GM13977 (cell line): ENCODE measurements around the gene TMEM185A.
"Not testable (repeated sequence)": the region's sequence is repeated elsewhere in the genome, so short reads cannot be mapped to it uniquely, and the experiment has no call there.

Experiments
- DNase-seq: peaks from one replicate; pipeline ENCODE4 v3.0.0; 2012; ENCODE audit warnings: low spot score
- in situ Hi-C: fragments of 300-500 bp; cut with MboI; formaldehyde crosslinking; loops from one replicate; pipeline ENCODE4 v1.12.0; 2022; ENCODE audit warnings: low sequenced_read_pairs, low pct_unique_long_range_greater_than_20kb, mixed read lengths, inconsistent platforms; ENCODE audit not compliant: unreplicated experiment
- TF ChIP-seq, protein P1 (sequence below): IDR thresholded peaks from 2 replicates; pipeline ENCODE4 v1.5.1; 2012; ENCODE audit warnings: mild to moderate bottlenecking, control low read depth; ENCODE audit not compliant: insufficient read depth; ENCODE audit errors: extremely low read depth, missing control alignments

TMEM185A gene

DNA sequence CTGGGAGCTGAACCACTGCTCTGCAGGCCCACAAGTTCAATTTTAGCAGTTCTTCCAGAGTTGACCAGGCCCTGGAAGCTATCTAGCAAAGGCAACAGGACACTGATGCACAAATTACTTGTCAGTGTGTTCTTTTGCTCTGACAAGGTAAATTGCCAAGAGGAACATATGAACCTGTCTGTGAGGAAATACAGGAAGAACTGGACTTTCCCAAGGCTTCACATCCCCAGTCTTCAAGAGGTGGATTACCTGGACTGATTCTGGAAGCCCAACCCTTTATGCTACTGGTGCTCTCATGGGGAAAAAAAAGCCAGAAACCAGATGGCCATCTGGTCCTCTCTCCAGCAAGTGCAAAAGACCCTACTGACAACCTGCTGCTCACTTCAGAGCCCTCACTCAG, 1.9 kb upstream of the TMEM185A start:
- TF ChIP-seq, protein P1, sequence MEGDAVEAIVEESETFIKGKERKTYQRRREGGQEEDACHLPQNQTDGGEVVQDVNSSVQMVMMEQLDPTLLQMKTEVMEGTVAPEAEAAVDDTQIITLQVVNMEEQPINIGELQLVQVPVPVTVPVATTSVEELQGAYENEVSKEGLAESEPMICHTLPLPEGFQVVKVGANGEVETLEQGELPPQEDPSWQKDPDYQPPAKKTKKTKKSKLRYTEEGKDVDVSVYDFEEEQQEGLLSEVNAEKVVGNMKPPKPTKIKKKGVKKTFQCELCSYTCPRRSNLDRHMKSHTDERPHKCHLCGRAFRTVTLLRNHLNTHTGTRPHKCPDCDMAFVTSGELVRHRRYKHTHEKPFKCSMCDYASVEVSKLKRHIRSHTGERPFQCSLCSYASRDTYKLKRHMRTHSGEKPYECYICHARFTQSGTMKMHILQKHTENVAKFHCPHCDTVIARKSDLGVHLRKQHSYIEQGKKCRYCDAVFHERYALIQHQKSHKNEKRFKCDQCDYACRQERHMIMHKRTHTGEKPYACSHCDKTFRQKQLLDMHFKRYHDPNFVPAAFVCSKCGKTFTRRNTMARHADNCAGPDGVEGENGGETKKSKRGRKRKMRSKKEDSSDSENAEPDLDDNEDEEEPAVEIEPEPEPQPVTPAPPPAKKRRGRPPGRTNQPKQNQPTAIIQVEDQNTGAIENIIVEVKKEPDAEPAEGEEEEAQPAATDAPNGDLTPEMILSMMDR: no peak
- no peak for DNase-seq
- in situ Hi-C loops: no loop called here

DNA sequence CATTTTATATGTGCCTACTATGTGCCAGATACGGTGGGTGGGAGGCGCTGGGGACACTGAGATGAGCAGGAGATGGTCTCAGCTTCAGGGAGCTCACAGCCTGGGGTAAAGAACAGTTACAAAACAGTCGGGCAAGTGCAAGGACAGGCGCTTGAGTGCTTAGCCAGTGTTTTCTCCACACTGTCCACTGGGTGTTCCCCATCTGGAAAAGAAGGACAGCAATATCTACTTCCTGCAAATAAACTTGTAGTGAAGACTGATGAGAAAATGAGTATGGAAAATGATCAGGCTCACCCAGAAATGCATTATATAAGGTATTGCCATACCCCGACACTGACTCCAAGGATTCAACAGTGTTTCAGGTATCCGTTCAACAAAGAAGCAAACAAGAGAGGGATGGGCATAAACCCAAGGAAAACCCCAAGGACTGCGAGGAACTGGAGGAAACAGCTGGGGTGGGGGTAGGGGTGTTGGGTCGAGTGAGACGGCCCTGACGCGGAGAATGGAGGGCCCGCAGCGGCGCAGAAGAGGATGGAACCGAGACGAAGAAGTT, 835 bp downstream of the TMEM185A start:
- DNase-seq: no peak
- in situ Hi-C loops: no loop called here

DNA sequence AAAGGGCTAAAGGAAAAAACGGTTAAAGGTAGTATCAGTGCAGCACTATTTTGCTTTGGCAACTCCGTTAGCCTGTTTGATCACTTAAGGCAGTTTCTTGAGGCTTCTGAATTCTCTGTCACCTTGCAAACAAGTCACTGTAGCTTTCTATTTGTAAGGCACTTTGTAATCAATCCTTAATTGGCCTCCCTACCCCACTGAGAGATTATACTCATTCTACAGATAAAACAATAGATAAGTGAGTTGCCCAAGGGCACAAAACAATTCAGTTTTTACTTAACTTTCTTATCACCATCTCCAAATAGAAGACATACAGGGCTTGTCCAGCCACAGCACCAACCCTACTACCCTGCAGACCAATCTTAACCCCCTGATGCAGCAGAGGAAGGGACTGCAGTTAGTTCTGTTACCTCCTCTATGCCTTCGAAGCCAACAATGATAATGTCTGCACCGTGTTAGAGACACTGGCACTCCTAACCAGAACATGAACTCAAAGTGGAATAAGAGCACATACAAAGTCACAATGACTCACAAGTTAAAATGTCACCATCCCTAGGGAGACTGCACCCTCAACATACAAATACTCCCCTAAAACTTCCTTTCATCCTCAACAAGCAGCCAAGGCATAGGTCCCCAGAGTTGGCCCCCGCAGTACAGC, 1.7 kb downstream of the TMEM185A start:
- in situ Hi-C loops: no loop called here
- no peak for DNase-seq
- TF ChIP-seq, protein P1: no peak

More for the DNA sequence above, 835 bp downstream of the TMEM185A start:
- TF ChIP-seq, protein P1: no peak

DNA sequence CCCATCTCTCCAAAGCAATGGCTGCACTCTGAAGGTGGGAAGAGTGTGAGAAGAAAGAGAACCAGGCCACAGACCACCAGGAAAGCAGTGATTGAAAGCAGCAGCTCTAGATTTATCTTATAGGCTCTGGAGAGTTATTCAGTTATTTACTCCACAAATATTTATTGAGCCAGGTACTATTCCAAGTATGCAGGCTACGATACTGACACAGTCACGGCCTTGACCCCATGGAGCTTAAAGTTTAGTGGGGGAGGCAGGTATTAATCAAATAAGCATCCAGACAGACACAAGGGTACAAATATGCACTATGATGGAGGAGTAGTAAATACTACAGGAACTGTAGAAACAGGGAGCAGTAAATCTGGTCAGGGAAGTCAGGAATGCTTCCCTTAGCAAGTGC, 2.8 kb downstream of the TMEM185A start:
- in situ Hi-C loops: no loop called here

DNA sequence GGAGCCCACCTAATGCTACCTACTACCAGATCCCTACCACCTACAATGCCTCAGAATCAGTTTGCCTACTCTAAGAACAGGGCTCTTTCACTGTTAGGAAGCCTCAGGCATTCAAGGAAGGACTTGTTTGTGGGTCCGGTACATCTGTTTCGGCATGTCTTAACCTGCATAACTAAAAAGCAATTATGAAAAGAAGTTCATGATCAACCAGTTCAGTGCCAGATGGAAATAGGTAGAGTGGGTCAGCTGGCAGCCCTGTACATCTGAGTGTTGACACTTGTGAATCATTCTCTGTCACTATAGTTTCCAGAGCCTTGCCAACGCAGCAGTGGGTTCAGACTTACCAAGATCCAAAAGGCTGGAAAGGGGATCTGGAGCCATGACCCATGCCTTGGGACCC, 3.3 kb downstream of the TMEM185A start:
- DNase-seq: no peak
- in situ Hi-C loops: no loop called here

More for the DNA sequence above, 2.8 kb downstream of the TMEM185A start:
- no peak for DNase-seq
- TF ChIP-seq, protein P1: no peak

DNA sequence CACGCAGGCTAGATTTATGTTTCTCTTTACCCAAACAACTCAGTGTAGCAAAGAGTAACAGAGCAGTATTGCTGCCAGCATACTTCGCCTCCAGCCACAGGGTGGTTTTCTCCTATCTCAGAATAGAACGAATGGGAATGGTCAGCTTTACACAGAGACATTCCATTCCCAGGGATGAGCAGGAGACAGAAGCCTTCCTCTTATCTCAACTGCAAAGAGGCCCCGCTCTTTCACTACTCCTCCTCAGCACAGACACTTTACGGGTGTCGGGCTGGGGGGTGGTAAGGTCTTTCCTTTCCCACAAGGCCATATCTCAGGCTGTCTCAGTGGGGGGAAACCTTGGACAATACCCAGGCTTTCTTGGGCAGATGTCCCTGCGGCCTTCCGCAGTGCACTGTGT, 4.8 kb downstream of the TMEM185A start:
- DNase-seq, in situ Hi-C loops: not testable (repeated sequence)

More for the DNA sequence above, 3.3 kb downstream of the TMEM185A start:
- TF ChIP-seq, protein P1: no peak

DNA sequence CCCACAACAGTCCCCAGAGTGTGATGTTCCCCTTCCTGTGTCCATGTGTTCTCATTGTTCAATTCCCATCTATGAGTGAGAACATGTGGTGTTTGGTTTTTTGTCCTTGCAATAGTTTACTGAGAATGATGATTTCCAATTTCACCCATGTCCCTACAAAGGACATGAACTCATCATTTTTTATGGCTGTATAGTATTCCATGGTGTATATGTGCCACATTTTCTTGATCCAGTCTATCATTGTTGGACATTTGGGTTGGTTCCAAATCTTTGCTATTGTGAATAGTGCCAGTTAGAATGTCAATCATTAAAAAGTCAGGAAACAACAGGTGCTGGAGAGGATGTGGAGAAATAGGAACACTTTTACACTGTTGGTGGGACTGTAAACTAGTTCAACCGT, 11.9 kb downstream of the TMEM185A start:
- DNase-seq, in situ Hi-C loops: not testable (repeated sequence)
